ENCODE results near the gene ADORA1. TPM values are rescaled to one million over a fixed set of nuclear protein-coding genes. Genes with fewer than 3 reads are reported as not detected.

ADORA1 gene
- total RNA-seq, 2 experiments from 2014 or later, result not detected

DNA sequence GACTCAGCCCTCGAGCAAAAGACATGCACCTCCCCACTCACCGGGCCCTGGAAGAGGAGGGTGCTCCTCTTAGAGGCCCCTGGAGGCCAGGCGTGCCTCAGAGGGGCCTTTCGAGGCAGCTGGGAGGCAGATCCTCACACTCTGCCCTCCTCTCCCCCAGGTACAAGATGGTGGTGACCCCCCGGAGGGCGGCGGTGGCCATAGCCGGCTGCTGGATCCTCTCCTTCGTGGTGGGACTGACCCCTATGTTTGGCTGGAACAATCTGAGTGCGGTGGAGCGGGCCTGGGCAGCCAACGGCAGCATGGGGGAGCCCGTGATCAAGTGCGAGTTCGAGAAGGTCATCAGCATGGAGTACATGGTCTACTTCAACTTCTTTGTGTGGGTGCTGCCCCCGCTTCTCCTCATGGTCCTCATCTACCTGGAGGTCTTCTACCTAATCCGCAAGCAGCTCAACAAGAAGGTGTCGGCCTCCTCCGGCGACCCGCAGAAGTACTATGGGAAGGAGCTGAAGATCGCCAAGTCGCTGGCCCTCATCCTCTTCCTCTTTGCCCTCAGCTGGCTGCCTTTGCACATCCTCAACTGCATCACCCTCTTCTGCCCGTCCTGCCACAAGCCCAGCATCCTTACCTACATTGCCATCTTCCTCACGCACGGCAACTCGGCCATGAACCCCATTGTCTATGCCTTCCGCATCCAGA is 37.7 kb downstream of the ADORA1 start:
- Histone ChIP-seq H3K9me3 (ENCODE audit: low read length) (no peaks in the 10 kb centered on the region), H3K27ac (ENCODE audit: low read depth, low read length, poor library complexity, severe bottlenecking) (no peak overlapping the region), H3K4me3 (ENCODE audit: low read depth, low read length, poor library complexity, severe bottlenecking) (no peak overlapping the region), H2AFZ (ENCODE audit: low read length) (no peak overlapping the region), H3K9me2 (ENCODE audit: insufficient read depth, low read length) (no peaks in the 10 kb centered on the region), H3K4me1 (ENCODE audit: insufficient read depth, low read length, poor library complexity, severe bottlenecking) (no peaks in the 10 kb centered on the region), H3K36me3 (ENCODE audit: insufficient read depth, low read length) (no peaks in the 10 kb centered on the region), H3K79me2 (ENCODE audit: insufficient read depth, low read depth, low read length) (no peaks in the 10 kb centered on the region), H3K4me2 (ENCODE audit: low read length) (no peak overlapping the region), H4K20me1 (ENCODE audit: insufficient read depth, low read length) (no peaks in the 10 kb centered on the region; the same call in 1 of the 2 replicates)
- BruUV-seq (replicated peaks), result no TSS peak
- TF ChIP-seq CTCF (conservative IDR thresholded peaks at IDR 0.05; ENCODE audit: low read length) (no peak), EZH2phosphoT487 (IDR thresholded peaks at IDR 0.05; ENCODE audit: borderline replicate concordance, low read depth, low read length) (no peak)
- CTCF ChIA-PET (ENCODE audit: unreplicated experiment), result no interaction called here
- POLR2A ChIA-PET, result no interaction called here
- no peak for DNase-seq (ENCODE audit: low spot score)
- intact Hi-C loops (cut with micrococcal nuclease; ENCODE audit: unreplicated experiment), result no loop called here

DNA sequence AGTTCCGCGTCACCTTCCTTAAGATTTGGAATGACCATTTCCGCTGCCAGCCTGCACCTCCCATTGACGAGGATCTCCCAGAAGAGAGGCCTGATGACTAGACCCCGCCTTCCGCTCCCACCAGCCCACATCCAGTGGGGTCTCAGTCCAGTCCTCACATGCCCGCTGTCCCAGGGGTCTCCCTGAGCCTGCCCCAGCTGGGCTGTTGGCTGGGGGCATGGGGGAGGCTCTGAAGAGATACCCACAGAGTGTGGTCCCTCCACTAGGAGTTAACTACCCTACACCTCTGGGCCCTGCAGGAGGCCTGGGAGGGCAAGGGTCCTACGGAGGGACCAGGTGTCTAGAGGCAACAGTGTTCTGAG is 38.3 kb downstream of the ADORA1 start:
- Histone ChIP-seq H3K4me2 (ENCODE audit: low read length) (no peak overlapping the region), H3K9me3 (ENCODE audit: low read length) (no peaks in the 10 kb centered on the region), H3K27ac (ENCODE audit: low read depth, low read length, poor library complexity, severe bottlenecking) (no peak overlapping the region), H3K79me2 (ENCODE audit: insufficient read depth, low read depth, low read length) (no peaks in the 10 kb centered on the region), H3K4me3 (ENCODE audit: low read depth, low read length, poor library complexity, severe bottlenecking) (no peak overlapping the region), H3K9me2 (ENCODE audit: insufficient read depth, low read length) (no peaks in the 10 kb centered on the region), H3K36me3 (ENCODE audit: insufficient read depth, low read length) (no peaks in the 10 kb centered on the region), H3K4me1 (ENCODE audit: insufficient read depth, low read length, poor library complexity, severe bottlenecking) (no peaks in the 10 kb centered on the region), H4K20me1 (ENCODE audit: insufficient read depth, low read length) (no peaks in the 10 kb centered on the region; the same call in 1 of the 2 replicates), H2AFZ (ENCODE audit: low read length) (no peak overlapping the region)
- BruUV-seq (replicated peaks), result no TSS peak
- TF ChIP-seq CTCF (conservative IDR thresholded peaks at IDR 0.05; ENCODE audit: low read length) (no peak), EZH2phosphoT487 (IDR thresholded peaks at IDR 0.05; ENCODE audit: borderline replicate concordance, low read depth, low read length) (no peak)
- intact Hi-C loops (cut with micrococcal nuclease; ENCODE audit: unreplicated experiment), result loop anchor here (2.0 kb wide), 1 partner anchor 51 kb away; no protein-coding TSS in a partner anchor
- ChIA-PET CTCF (ENCODE audit: unreplicated experiment) (interaction anchor here (1.0 to 1.2 kb wide), 2 partner anchors 51 to 125 kb away, joined by 3 read pairs; no protein-coding TSS in a partner anchor), POLR2A (no interaction called here)
- no peak for DNase-seq (ENCODE audit: low spot score)
